Measurements from ENCODE around the gene CD302.
"Not testable (repeated sequence)": the region's sequence is repeated elsewhere in the genome, so short reads cannot be mapped to it uniquely, and the experiment has no call there.

The CD302 gene

DNA sequence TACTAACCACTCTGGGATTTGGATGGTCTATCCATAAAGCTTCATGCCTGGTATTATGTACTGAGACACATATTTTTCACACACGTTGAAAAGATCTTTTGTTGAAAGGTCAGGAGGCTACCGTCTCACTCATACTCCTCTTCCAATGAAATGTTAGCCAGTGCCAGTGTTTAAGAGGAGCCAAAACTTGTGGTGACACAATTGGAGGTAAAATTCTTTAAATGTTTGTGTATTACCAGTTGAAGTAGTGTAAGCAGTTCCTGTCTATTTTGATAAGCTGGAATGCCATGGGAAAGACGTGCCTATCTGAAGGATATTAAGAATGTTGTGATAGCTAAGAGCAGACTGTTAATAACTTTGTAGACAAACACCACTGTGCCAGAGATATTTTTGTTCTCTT lies 53.6 kb downstream of the CD302 start:
- no peak for DNase-seq

DNA sequence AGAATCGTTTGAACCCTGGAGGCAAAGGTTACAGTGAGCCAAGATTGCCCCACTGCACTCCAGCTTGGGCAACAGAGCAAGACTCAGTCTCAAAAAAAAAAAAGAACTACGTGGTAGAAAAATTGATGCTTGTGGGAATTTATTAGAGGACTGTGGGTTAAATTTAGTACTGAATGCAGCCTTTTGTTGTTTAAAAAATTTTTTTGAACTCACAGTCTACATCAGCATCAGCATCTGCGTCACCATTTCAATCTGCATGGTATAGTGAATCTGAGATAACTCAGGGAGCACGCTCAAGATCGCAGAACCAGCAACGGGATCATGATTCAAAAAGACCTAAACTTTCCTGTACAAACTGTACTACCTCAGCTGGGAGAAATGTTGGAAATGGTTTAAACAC lies 55.2 kb downstream of the CD302 start:
- no peak for DNase-seq

DNA sequence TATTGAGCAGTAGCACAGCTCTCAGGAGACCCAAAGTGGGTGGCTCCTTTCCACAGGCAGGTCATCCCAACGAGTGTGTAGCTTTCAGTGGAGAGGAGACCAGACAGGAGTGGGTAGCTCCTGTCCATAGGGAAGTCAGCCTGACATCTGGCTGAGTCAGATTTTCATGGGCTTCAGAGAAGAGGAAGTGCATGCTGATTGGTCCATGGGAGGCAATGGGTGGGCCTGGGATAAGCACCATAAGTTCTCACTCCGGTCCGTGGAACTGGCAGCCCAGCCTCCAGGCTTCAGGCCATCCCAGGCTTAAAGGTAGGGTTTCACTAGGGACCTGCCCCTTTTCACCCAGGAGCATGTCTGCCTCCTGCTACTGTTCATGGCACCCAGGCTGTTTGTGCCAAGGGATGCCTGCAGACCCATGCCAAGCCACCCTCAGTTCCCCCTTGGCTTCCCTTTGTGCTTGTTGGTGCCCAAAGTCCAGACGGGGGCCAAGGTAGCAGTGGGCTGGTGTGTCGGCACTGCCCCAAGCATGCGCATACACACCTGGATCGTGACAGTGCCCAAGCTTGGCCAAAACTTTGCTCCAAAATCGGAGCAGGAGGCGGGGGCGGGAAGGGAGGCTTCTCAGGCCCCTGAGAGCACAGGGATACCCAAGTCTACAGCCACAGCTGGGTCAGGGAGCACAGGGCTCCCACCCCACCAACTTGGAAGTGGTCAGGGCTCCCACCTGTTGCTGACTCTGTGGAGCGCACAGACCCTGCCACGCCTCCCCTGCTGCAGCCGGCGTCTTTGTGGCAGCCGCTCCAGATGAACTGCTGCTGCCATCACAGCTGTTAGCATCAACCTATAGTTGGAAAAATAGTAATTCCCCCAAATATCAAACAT lies 59.3 kb downstream of the CD302 start:
- no peak for DNase-seq

DNA sequence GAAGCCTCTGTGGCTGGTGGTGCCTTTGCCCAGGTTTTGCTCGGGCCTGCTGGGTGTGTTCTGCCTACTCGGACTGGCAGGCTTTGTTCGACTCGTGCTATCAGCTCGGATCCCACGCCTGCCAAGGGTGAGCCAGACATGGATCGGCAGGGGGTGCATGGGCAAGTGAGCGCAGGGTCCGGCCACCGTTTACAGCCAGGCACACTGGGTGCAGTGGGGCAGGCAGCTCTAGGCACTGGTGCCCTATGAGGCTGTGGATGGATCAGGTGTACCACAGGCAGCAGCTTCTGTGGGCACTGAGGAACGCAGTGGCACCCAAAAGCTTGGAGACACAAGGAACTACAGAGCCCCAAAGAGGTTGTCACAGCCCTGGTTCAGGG lies 60.1 kb downstream of the CD302 start:
- DNase-seq, result no peak

DNA sequence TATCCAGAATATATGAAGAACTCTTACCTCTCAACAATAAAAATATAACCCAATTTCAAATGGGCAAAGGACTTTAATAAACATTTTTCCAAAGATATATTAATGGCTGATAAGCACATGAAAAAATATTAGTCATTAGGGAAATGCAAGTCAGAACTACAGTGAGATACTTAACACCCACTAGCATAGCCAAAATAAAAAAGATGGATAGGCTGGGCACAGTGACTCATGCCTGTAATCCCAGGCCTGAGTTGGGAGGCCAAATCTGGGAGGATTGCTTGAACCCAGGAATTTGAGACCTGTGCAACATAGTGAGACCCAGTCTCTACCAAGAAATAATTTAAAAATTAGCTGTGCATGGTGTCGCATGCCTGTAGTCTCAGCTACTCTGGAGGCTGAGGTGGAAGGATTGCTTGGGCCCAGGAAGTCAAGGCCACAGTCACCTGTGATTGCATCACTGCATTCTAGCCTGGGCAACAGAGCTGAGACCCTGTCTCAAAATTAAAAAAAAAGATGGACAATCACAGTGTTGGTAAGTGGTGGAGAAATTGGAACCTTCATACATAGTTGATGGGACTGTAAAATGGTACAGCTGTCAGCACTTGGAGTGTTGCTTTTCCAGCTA lies 60.6 kb downstream of the CD302 start:
- no peak for DNase-seq

DNA sequence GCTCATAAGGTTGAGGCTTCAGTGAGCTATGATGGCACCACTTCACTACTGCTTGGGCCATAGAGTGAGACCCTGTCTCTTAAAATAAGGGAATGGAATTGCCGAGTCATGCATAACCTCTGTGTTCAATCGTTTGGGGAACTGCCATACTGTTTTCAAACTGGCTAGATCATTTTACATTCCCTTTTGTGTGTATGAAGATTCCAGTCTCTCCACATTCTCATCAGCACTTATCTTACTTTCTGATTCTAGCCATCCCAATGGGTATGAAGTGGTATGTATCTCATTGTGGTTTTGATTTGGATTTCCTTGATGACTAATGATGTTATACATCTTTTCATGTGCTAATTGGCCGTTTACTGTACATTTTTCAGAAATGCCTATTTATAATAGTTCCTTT lies 62.0 kb downstream of the CD302 start:
- no peak for DNase-seq

DNA sequence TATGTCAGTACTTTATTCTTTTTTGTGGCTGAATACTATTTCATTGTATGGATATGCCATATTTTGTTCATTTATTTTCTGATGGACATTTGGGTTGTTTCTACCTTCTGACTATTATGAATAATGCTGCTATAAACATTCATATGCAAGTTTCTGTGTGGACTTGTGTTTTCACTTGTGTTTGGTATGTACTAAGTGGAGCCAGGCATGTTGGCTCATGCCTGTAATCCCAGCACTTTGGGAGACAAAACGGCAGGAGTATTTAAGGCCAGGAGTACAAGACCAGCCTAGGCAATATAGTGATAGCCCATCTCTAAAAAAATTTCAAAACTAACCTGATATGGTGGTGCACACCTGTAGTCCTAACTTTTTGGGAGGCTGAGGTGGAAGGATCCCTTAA lies 62.4 kb downstream of the CD302 start:
- DNase-seq, result no peak

DNA sequence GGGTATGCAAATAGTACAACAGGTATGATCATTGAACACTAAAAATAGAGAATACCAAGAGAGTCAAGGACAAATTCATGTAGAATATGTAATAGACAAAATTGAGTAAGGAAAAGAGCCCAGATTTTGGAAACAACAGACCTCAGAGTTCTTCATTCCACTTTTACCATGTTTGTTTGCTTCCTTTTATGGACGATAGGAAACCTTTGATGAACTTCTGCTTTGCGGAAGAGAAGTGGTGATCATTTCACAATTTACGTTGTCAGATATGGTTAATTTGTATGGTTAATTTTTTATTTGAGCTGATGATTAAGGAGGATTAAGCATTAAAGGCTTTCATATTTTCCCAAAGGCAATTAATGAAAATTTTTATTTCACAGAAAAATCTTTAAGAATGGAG lies 69.4 kb downstream of the CD302 start:
- DNase-seq, result no peak

DNA sequence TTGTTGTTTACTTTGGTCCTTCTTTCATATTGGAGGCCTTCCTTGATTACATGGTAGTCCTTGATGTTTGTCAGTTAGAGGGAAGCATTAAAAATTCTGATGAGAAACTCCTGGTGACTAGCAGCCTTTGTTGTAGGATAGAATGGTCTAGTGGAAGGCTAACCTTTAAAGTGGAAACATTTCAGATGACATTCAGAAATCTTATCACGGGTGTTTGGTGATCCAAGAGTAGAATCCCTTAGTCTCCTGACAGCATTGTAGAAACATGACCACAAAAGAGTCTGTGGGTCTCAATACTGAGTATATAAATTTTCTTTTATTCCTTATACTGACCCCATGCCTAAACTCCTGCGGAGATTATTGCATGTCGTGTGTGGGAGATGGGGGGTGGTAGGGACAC lies 72.3 kb downstream of the CD302 start:
- DNase-seq, result no peak

DNA sequence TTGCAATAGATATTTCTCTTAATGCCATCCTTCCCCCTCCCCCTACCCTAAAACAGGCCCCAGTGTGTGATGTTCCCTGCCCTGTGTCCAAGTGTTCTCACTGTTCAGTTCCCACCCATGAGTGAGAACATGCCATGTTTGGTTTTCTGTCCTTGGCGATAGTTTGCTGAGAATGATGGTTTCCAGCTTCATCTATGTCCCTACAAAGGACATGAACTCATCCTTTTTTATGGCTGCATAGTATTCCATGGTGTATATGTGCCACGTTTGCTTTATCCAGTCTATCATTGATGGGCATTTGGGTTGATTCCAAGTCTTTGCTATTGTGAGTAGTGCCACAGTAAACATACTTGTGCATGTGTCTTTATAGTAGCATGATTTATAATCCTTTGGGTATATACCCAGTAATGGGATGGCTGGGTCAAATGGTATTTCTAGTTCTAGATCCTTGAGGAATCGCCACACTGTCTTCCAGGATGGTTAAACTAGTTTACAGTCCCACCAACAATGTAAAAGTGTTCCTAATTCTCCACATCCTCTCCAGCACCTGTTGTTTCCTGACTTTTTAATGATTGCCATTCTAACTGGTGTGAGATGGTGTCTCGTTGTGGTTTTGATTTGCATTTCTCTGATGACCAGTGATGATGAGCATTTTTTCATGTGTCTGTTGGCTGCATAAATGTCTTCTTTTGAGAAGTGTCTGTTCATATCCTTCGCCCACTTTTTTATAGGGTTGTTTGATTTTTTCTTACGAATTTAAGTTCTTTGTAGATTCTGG lies 73.0 kb downstream of the CD302 start:
- not testable (repeated sequence) for DNase-seq

DNA sequence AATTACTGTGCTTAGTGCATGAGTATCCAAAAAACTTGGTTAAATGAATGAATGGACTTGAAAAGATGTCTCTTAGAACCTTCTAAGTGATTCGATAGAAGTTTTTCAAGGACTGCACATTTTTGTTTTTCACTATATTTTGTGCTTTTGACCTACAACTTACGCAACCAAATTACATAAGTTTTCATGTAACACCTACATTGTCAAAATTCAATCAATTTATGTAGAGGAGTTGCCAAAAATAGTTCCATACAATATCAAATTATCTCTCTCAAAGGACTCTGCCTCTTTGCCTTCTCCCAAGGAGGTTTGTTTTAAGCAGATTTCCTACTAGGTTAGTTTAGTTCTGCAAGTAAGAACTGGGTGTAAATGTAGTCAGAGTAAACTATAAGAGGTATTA lies 75.4 kb downstream of the CD302 start:
- DNase-seq, result no peak

DNA sequence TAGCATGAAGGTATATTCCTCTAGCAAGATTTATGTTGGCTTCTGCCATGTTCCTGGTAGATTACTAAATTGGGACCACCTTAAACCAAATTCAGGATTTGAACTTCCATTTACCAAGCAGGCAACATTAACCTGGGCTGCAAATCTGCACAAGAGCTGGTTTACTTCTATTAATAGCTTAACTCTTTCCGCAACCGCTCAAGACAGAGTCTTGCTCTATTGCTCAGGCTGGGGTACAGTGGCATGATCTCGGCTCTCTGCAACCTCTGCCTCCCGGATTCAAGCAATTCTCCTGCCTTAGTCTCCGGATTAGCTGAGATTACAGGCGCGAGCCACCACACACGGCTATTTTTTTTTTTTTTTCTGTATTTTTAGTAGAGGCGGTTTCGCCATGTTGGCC lies 77.3 kb downstream of the CD302 start:
- DNase-seq, result no peak
